Measurements from ENCODE around the gene MED9. TPM values are rescaled to one million over a fixed set of nuclear protein-coding genes. Genes with fewer than 3 reads are reported as not detected.

MED9 gene
- total RNA-seq, 1 donor from 2014 or later: 14.6 TPM

- intact Hi-C loops (cut with micrococcal nuclease): no loop called here
Observed at GRCh38 chr17:17514361-17514992, 37.7 kb downstream of the MED9 start.

GRCh38 chr17:17514993-17515933, 38.5 kb downstream of the MED9 start:
- intact Hi-C loops (cut with micrococcal nuclease): no loop called here

GRCh38 chr17:17515934-17516930, 39.4 kb downstream of the MED9 start:
- intact Hi-C loops (cut with micrococcal nuclease): no loop called here

GRCh38 chr17:17516941-17517720, 40.3 kb downstream of the MED9 start:
- intact Hi-C loops (cut with micrococcal nuclease): no loop called here

GRCh38 chr17:17518014-17518413, 41.2 kb downstream of the MED9 start:
- intact Hi-C loops (cut with micrococcal nuclease): no loop called here

GRCh38 chr17:17518951-17519350, 42.2 kb downstream of the MED9 start:
- intact Hi-C loops (cut with micrococcal nuclease): no loop called here

- intact Hi-C loops (cut with micrococcal nuclease): no loop called here
Observed at GRCh38 chr17:17519886-17520285, 43.1 kb downstream of the MED9 start.

GRCh38 chr17:17520599-17521232, 43.9 kb downstream of the MED9 start:
- intact Hi-C loops (cut with micrococcal nuclease): no loop called here

- intact Hi-C loops (cut with micrococcal nuclease): no loop called here
Observed at GRCh38 chr17:17523001-17523730, 46.4 kb downstream of the MED9 start.

- intact Hi-C loops (cut with micrococcal nuclease): no loop called here
Observed at GRCh38 chr17:17523731-17524490, 47.1 kb downstream of the MED9 start.

GRCh38 chr17:17525311-17525710, 48.5 kb downstream of the MED9 start:
- intact Hi-C loops (cut with micrococcal nuclease): no loop called here

- intact Hi-C loops (cut with micrococcal nuclease): no loop called here
Observed at GRCh38 chr17:17525956-17526355, 49.2 kb downstream of the MED9 start.

GRCh38 chr17:17526369-17526768, 49.6 kb downstream of the MED9 start:
- intact Hi-C loops (cut with micrococcal nuclease): no loop called here

- intact Hi-C loops (cut with micrococcal nuclease): no loop called here
Observed at GRCh38 chr17:17527534-17527933, 50.7 kb downstream of the MED9 start.

- intact Hi-C loops (cut with micrococcal nuclease): no loop called here
Observed at GRCh38 chr17:17527956-17528500, 51.2 kb downstream of the MED9 start.

GRCh38 chr17:17528696-17529652, 52.2 kb downstream of the MED9 start:
- intact Hi-C loops (cut with micrococcal nuclease): no loop called here

- intact Hi-C loops (cut with micrococcal nuclease): no loop called here
Observed at GRCh38 chr17:17531156-17531555, 54.4 kb downstream of the MED9 start.

Measured in T-helper 2 cell treated with Interferon-gamma antibody and Interleukin-4, amounts not matched to agents 100 ng/mL and 5 ng/mL, for 36 hours (primary cell).